C4-2B (cell line): Measurements from ENCODE around the gene THEMIS2.

Experiments used
- ZFX ChIP-seq: fragments of 450-650 bp; IDR thresholded peaks from 2 replicates; pipeline ENCODE4 v1.6.1; 2017
- TF ChIP-seq, protein P1 (sequence below): fragments of 450-650 bp; conservative IDR thresholded peaks from 2 replicates; pipeline ENCODE4 v1.5.1; 2017; ENCODE audit warnings: mild to moderate bottlenecking

DNA sequence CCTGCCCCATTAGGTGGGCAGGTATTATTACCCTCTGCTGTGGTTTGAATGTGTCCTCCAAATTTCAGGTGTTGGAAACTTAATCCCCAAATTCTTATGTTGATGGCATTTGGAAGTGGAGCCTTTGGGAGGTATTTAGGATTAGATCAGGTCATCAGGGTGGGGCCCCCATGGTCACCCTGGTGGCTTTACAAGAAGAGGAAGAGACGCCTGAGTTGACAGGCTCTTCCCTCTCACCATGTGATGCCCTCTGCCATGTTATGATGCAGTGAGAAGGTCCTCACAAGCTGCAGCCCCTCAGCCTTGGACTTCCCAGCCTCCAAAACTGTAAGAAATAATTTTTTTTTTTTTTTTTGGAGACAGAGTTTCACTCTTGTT, 8.8 kb upstream of the THEMIS2 start:
- TF ChIP-seq, protein P1, sequence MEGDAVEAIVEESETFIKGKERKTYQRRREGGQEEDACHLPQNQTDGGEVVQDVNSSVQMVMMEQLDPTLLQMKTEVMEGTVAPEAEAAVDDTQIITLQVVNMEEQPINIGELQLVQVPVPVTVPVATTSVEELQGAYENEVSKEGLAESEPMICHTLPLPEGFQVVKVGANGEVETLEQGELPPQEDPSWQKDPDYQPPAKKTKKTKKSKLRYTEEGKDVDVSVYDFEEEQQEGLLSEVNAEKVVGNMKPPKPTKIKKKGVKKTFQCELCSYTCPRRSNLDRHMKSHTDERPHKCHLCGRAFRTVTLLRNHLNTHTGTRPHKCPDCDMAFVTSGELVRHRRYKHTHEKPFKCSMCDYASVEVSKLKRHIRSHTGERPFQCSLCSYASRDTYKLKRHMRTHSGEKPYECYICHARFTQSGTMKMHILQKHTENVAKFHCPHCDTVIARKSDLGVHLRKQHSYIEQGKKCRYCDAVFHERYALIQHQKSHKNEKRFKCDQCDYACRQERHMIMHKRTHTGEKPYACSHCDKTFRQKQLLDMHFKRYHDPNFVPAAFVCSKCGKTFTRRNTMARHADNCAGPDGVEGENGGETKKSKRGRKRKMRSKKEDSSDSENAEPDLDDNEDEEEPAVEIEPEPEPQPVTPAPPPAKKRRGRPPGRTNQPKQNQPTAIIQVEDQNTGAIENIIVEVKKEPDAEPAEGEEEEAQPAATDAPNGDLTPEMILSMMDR = no peak
- no peak for TF ChIP-seq ZFX
